DMS79 (cell line): ENCODE data around the gene C10orf143.
A peak's percentile ranks its signal among the peaks of the same experiment; 100 is the strongest.
"Not testable (repeated sequence)": the region's sequence is repeated elsewhere in the genome, so short reads cannot be mapped to it uniquely, and the experiment has no call there.

Experiments used
- DNase-seq: peaks from one replicate; lab custom pipeline; 2025; lab: John Stamatoyannopoulos, UW

The C10orf143 gene

GRCh38 chr10:130111113-130111851, 652 bp upstream of the C10orf143 start:
- DNase-seq, result peak; percentile 85

- peak; percentile 48 for DNase-seq
Measured at GRCh38 chr10:130109796-130110245, 809 bp downstream of the C10orf143 start.

- DNase-seq, result no peak
Measured at GRCh38 chr10:130108934-130109604, 1.6 kb downstream of the C10orf143 start.

- DNase-seq, result not testable (repeated sequence)
Measured at GRCh38 chr10:130108146-130108545, 2.5 kb downstream of the C10orf143 start.

GRCh38 chr10:130105724-130106123, 4.9 kb downstream of the C10orf143 start:
- DNase-seq, result no peak

- no peak for DNase-seq
Measured at GRCh38 chr10:130099344-130099743, 11.3 kb downstream of the C10orf143 start.

GRCh38 chr10:130090565-130090964, 20.1 kb downstream of the C10orf143 start:
- DNase-seq, result not testable (repeated sequence)

- no peak for DNase-seq
Measured at GRCh38 chr10:130080461-130080814, 30.2 kb downstream of the C10orf143 start.

GRCh38 chr10:130079614-130080460, 30.8 kb downstream of the C10orf143 start:
- no peak for DNase-seq

GRCh38 chr10:130078120-130078519, 32.5 kb downstream of the C10orf143 start:
- no peak for DNase-seq

- DNase-seq, result no peak
Measured at GRCh38 chr10:130076681-130077080, 33.9 kb downstream of the C10orf143 start.

GRCh38 chr10:130074639-130075038, 36.0 kb downstream of the C10orf143 start:
- no peak for DNase-seq

GRCh38 chr10:130073912-130074311, 36.7 kb downstream of the C10orf143 start:
- no peak for DNase-seq

GRCh38 chr10:130072247-130072646, 38.4 kb downstream of the C10orf143 start:
- DNase-seq, result no peak

- DNase-seq, result no peak
Measured at GRCh38 chr10:130067893-130068292, 42.7 kb downstream of the C10orf143 start.

- peak; percentile 7 for DNase-seq
Measured at GRCh38 chr10:130066743-130067142, 43.9 kb downstream of the C10orf143 start.

GRCh38 chr10:130065251-130065650, 45.4 kb downstream of the C10orf143 start:
- DNase-seq, result peak; percentile 67

GRCh38 chr10:130064783-130065182, 45.8 kb downstream of the C10orf143 start:
- peak; percentile 69 for DNase-seq

GRCh38 chr10:130062976-130063375, 47.7 kb downstream of the C10orf143 start:
- no peak for DNase-seq

GRCh38 chr10:130062201-130062600, 48.4 kb downstream of the C10orf143 start:
- DNase-seq, result no peak

- no peak for DNase-seq
Measured at GRCh38 chr10:130061760-130062159, 48.9 kb downstream of the C10orf143 start.

GRCh38 chr10:130054021-130054420, 56.6 kb downstream of the C10orf143 start:
- no peak for DNase-seq

GRCh38 chr10:130053561-130053960, 57.1 kb downstream of the C10orf143 start:
- DNase-seq, result no peak
